ENCODE results near the gene KCNIP4.

KCNIP4 gene

DNA sequence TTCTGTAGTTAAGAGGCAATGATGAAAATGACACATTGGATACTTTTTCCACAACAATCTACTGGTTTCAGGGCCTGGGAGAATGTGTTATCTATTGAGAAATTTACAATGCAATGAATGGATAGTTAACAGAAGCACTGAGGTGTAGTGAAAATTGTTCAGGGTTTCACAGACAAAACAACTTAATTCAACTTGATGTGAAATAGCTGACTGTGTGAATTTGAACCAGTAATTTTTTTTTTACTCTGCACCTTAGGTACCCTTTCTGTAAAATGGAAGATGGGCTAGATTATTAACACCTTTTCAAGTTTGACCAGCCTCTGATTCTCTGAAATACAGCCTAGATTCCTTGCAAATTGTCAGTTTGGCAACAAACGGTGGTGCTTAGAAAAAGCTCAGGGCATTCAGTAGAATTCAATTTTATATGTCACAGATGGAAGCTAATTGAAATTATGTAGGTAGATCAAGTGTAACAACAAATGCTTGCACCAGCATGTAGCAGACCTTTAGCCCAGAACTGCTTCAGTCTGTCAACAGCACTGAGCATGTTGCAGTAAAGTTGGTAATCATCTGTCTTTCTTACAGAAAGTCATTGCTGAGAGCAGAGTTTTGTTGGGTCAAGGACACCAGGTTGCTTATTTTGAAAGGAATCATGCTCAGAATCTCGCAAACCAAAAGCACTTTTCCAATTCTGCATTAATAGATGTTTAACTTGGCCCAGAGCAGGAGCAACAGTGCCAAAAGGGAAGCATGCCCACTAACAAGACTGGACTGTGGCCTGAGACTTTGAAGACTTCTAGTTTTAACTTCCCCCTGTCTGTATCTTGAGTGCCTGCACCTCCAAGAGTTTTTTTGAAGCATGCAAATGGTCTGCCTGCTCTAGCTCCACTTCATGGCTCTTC is 721.7 kb downstream of the KCNIP4 start:
- Histone ChIP-seq H3K27ac (no peak overlapping the region), H3K27me3 (ENCODE audit: control insufficient read depth, insufficient read depth, low read length) (no peaks in the 10 kb centered on the region), H2AFZ (no peak overlapping the region), H3K79me2 (no peaks in the 10 kb centered on the region), H3K4me2 (ENCODE audit: low read length) (no peak overlapping the region), H3K36me3 (ENCODE audit: control insufficient read depth, insufficient read depth, low read length) (no peaks in the 10 kb centered on the region), H3K9me3 (ENCODE audit: control insufficient read depth, low read length) (no peaks in the 10 kb centered on the region), H3K4me3 (ENCODE audit: low read depth, low read length) (no peak overlapping the region), H3K4me1 (no peaks in the 10 kb centered on the region), H3K9ac (no peak overlapping the region)
- TF ChIP-seq, protein P1, sequence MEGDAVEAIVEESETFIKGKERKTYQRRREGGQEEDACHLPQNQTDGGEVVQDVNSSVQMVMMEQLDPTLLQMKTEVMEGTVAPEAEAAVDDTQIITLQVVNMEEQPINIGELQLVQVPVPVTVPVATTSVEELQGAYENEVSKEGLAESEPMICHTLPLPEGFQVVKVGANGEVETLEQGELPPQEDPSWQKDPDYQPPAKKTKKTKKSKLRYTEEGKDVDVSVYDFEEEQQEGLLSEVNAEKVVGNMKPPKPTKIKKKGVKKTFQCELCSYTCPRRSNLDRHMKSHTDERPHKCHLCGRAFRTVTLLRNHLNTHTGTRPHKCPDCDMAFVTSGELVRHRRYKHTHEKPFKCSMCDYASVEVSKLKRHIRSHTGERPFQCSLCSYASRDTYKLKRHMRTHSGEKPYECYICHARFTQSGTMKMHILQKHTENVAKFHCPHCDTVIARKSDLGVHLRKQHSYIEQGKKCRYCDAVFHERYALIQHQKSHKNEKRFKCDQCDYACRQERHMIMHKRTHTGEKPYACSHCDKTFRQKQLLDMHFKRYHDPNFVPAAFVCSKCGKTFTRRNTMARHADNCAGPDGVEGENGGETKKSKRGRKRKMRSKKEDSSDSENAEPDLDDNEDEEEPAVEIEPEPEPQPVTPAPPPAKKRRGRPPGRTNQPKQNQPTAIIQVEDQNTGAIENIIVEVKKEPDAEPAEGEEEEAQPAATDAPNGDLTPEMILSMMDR (IDR thresholded peaks at IDR 0.05): no peak

DNA sequence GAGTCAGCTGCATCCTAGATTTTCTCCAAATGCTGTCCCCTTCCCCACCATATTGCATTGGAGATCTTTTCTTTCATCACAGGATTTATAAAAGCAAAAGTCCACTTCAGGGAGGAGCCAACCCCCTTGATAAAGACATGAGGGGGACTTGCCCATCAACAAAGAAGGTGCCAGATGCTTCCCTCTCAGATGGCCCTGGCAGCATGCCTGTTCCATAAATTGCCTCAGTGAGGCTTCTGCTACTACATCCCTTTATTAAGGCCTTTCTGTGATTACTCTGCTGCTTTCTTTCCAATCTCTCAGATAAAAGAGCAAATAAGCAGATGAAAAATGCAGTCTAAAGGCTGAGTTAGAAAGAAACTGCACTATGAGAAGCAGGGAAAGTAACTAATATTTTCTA is 736.7 kb downstream of the KCNIP4 start:
- TF ChIP-seq, protein P1 (IDR thresholded peaks at IDR 0.05): no peak
- no peaks in the 10 kb centered on the region for H3K79me2 ChIP-seq
- no peak overlapping the region for H3K27ac ChIP-seq
- H3K4me1 ChIP-seq: no peaks in the 10 kb centered on the region
- no peak overlapping the region for H3K4me3 ChIP-seq (ENCODE audit: low read depth, low read length)
- H3K9ac ChIP-seq: no peak overlapping the region
- no peak overlapping the region for H3K4me2 ChIP-seq (ENCODE audit: low read length)
- no peak overlapping the region for H2AFZ ChIP-seq
- no peaks in the 10 kb centered on the region for H3K27me3 ChIP-seq (ENCODE audit: control insufficient read depth, insufficient read depth, low read length)
- H3K9me3 ChIP-seq (ENCODE audit: control insufficient read depth, low read length): no peaks in the 10 kb centered on the region
- H3K36me3 ChIP-seq (ENCODE audit: control insufficient read depth, insufficient read depth, low read length): no peaks in the 10 kb centered on the region

DNA sequence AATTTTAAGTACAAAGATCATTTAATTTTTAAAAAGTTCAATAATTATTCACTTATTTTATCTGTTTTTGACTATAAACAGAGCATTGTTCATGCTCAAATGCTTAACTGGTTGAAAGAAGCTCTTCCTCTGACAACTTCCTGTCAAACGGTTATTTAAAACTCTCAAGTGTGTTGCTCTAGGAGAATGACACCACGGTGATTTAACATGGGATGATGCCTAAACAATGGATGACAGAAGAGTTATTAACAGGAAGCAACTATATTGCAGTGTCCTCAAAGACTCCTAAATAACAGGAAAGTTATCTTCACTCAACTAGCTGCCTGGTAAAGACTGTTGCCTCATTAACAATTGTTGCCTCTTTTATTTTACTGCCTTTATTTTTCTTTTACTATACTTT is 738.7 kb downstream of the KCNIP4 start:
- TF ChIP-seq, protein P1 (IDR thresholded peaks at IDR 0.05): no peak
- Histone ChIP-seq H3K27ac (no peak overlapping the region), H3K9me3 (ENCODE audit: control insufficient read depth, low read length) (no peaks in the 10 kb centered on the region), H3K4me2 (ENCODE audit: low read length) (no peak overlapping the region), H3K4me3 (ENCODE audit: low read depth, low read length) (no peak overlapping the region), H2AFZ (no peak overlapping the region), H3K9ac (no peak overlapping the region), H3K27me3 (ENCODE audit: control insufficient read depth, insufficient read depth, low read length) (no peaks in the 10 kb centered on the region), H3K4me1 (no peaks in the 10 kb centered on the region), H3K79me2 (no peaks in the 10 kb centered on the region), H3K36me3 (ENCODE audit: control insufficient read depth, insufficient read depth, low read length) (no peaks in the 10 kb centered on the region)

DNA sequence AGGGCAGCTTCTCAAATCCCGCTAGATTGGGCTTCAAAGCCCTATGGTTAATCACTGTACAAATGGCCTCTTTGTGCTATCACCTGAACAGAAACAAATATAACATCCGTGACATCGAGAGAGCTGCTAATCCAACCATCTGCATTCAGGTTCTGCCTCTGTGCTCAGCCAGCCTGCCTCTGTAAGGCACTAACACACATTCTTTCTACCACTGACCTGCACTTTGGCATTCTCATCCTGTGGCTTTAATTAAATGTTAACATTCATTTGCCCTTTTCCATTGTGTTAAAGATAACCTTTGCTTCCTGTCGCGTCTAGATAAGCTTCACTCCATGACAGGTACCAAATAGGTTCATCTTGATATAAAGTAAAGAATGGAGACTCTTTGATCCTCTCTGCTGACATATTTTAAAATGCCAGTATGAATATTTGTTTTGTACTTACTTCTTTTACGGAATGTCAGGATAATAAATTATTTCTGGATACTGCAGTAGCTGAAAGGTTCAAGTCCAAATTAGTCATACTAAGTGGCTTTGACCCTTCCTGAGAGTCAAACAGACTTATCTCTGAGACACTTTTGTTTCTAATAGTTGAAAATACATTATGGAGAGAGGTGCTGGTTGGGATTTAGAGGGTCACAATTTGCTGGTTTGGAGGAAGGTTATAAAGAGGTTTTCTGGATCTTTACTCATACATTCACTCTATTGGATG is 742.6 kb downstream of the KCNIP4 start:
- Histone ChIP-seq H3K4me3 (ENCODE audit: low read depth, low read length) (no peak overlapping the region), H3K9ac (no peak overlapping the region), H3K9me3 (ENCODE audit: control insufficient read depth, low read length) (no peaks in the 10 kb centered on the region), H3K36me3 (ENCODE audit: control insufficient read depth, insufficient read depth, low read length) (no peaks in the 10 kb centered on the region), H3K4me2 (ENCODE audit: low read length) (no peak overlapping the region), H3K4me1 (no peaks in the 10 kb centered on the region), H3K27ac (no peak overlapping the region), H3K27me3 (ENCODE audit: control insufficient read depth, insufficient read depth, low read length) (no peaks in the 10 kb centered on the region), H2AFZ (no peak overlapping the region), H3K79me2 (no peaks in the 10 kb centered on the region)
- TF ChIP-seq, protein P1 (IDR thresholded peaks at IDR 0.05): no peak

All from parathyroid adenoma (tissue), 2 donors.